Embryonic facial prominence (tissue), 1 donor: Measurements from ENCODE around the gene SETDB2.
A peak's percentile ranks its signal among the peaks of the same experiment; 100 is the strongest.

ENCODE experiments used
- DNase-seq: peaks from one replicate; pipeline ENCODE4 v3.0.0-alpha.2; 2016; ENCODE audit errors: extremely low spot score

The SETDB2 gene

DNA sequence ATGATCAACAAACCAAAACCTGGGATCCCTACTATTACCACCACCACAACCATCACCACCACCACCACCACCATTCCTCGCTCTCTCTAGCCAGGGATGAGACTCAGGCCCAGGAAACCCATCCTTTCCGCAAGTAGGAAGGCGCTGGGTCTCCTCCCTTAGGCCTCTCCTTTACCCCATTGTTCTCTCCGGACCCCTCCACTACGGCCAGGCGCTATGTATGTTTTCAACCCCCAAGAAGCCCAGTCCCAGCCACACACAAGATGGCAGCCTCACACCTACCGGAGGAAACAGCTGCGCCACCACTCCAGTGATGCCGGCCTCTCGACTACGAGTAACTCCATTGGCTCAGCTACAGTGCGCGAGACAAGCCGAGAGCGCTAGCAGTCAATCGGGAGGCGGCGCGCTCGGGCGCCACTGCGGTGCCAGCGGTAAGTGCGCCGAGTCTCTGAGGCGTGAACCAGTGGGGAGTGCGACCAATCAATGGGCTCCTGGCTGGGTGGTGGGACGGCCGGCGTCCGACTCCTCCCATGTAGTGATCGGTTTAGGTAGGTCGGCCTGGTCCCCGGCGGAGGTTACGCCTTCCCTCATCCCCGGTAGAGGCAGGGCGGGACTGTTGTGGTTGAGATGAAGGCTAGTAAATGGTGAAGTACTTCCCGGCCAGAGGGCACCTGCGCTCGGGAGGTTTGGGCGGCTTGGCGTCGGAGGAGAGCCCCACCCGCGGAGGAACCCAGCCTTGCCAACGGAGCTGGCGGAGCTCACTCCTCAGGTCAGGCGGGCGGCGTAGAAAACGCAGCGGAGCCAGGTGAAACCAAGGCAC is at the start of gene SETDB2, which contains the start of gene CAB39L:
Gene SETDB2, plus strand, starts transcription at position 571 of the 820 bp plus-strand sequence. CDS start 7,620 bp downstream, outside the sequence.
Gene CAB39L, minus strand, starts transcription at position 361 of the 820 bp plus-strand sequence. CDS start 61,154 bp downstream, outside the sequence.
- peak; percentile 97 for DNase-seq

GRCh38 chr13:49395451-49395865 is 48.6 kb upstream of the SETDB2 start:
- no peak for DNase-seq

DNA sequence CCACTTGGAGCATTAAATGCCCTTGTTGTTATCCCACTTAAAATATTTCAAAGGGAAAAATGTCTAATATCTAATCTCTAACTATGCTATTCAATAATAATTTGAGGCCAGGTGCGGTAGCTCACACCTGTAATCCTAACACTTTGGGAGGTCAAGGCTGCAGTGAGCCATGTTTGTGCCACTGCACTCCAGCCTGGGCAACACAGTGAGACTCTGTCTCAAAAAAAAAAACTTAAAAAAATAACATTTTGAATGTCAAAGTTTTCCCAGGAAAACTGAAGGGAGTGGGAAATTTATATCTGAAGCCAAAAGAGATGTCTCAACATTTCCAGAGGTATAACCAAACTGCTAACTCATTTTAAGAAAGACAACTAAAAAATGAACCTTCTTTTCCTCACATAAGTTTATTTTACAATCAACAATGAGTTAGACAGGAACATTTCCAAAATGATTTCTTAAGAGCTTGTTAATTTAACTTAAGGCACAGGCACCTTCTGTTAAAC is 48.1 kb upstream of the SETDB2 start:
- no peak for DNase-seq

DNA sequence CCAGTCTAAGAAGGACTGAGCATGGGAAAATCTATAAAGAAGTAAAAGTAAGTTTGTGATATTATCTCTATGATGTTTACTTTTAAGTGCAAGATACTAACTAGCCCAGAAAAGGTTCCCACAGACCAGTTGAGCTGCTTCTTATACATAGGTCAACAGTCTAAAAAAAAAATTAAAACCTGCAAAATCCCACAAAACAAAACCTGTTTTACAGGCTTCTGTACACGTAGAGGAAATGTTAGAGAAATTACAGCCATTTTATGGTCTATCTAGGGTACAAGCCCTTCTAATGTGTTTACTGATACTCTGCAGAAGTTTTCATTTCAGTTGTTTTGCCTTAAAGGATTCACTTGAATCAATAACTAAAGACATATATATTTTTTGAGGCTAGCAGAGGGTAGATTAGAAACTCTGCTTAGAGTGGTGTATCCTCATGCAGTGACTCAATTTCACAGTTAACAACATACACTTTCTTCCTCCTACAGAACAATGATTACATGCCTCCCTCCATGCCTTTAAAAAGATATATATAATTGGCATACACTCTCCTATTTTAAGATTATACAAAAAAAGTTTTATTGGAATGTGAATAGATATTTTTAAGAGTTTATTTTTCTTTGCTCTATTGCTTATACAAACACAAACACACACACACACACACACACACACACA is 44.1 kb upstream of the SETDB2 start:
- no peak for DNase-seq

- DNase-seq = peak; percentile 61
These were observed 43.1 kb upstream of the SETDB2 start for GRCh38 chr13:49400755-49401659.

DNA sequence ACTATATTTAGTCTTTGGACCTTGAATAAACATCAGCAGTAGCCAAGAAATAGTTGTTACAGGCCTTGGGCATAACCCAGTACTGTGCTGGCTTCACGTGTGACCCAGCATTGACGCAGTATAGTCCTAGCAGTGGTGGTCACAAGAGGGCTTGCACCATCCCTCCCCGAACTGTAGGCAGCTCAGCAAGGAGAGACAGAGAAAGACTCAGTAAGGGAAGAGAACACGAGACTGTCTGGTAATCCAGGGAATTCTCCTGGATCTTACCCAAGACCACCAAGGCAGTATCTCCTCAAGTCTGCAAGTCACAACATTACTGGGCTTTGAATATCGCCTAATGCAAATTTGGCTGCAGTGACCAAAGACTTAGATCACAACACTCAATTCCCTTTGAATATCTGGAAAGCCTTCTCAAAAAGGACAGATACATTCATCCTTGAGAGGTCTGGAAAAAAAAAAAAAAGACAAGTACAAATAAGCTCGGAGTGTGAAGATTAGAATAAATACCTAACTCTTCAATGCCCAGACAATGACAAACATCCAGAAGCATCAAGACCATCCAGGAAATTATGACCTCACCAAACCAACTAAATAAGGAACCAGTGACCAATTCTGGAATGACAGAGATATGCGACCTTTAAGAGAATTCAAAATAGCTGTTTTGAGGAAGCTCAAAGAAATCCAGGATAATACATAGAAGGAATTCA is 39.9 kb upstream of the SETDB2 start:
- DNase-seq = no peak

GRCh38 chr13:49404703-49405020 is 39.4 kb upstream of the SETDB2 start:
- no peak for DNase-seq

DNA sequence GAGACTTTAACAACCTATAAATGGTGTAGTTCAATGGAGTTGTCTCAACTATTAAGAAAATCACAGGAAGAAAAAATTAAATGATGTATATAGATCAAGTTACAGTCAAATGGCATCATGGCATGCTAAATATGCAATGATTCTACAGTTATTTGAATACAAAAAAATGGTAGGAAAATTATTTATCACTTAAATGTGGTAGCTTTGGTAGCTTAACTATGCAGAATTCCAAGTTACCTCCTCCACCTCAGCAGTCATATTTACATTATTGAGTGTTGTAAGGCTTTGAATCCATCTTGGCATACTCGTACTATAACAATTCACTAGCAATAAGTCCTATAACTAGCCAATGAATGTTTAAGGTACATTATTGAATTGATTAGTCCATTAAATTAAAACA is 37.0 kb upstream of the SETDB2 start:
- no peak for DNase-seq

DNA sequence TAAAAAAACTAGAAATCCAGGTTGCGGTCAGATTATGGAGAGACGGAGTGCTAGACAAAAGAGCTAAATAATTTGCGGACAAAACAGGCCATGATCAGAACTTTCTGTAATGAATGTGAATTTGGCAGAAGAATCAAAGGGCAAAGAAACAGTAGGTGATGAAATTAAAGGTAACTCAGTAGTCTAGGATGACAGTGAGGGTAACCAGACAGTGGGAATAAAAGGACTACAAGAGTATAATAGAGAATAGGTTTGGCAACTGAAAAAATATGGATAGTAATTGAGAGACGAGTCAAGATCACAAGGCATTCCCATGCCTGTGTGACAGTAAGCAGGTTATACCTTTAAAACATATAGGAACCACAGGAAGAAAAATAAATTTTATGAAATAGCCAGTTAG is 36.1 kb upstream of the SETDB2 start:
- DNase-seq = no peak

DNA sequence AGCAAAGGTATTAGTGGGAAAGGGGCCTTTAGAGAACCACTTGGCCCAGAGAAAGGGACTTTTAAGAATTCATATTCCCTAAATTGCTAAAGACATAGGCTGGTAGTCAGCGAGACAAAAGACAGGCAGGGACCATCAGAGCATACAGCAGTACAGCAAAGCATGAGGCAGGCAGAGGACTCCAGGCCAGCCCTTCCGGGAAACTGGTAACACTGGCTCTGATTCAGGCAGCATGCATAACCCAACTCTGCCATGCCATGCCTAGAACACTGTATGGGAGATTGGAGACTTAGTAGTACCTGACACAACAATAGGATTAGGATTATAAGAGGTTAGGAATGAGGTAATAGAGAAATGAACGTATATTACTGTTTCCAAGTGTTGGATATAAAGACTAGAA is 35.1 kb upstream of the SETDB2 start:
- DNase-seq = no peak

DNA sequence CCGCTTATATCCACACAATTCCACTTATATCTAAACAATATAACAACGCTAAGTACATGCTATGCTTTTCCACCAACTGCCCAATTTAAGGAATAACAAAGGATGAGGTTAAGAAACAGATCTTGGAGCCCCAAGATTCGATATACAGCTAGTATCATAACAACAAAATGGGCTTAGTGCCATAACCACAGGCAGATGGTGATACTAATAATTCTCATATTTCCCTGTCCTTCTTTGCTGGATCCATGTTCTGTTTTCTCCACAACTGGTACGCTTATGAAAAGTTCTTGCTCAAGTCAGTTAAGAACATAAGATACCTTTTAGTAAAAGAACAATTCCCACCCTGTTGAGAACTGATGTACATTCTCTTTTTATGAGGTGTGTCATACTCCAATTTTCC is 34.1 kb upstream of the SETDB2 start:
- DNase-seq = no peak

DNA sequence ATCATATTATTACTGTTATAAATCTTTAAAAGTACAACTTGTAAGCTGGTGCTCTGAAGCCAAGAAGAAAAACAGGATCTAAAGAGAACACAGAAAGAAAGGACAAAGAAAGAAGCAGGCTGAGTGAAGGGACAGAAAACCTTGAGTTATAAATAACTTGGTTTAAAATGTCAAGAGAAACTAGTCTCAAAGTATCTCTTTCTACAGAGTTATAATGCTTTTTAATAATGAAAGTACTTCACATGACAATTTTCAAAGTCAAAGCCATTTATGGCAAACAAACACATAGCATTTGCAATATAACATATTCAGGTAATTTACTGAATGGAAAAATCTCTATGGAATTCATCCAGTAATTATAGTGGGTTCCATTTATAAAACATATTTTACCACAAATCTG is 33.6 kb upstream of the SETDB2 start:
- DNase-seq = no peak

GRCh38 chr13:49411353-49411752 is 32.7 kb upstream of the SETDB2 start:
- DNase-seq = no peak

- DNase-seq = no peak
These were observed 31.3 kb upstream of the SETDB2 start for GRCh38 chr13:49412749-49413148.

DNA sequence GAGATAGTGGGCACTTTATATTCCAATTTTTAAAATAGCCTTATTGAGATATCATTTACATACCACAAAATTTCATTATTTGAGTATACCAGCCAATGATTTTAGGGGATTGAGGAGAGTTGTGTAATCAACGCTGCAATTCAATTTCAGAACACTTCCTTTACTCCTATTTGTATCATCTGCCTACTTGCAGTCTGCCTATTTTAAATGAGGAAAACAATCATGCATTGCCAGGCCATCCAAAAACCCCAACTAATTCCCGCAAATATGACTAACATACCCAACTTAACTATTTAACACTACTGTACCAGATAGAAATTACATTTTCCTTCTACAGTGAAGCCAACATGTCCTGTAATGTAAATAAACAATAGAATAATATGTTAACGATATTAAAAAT is 26.9 kb upstream of the SETDB2 start:
- no peak for DNase-seq

DNA sequence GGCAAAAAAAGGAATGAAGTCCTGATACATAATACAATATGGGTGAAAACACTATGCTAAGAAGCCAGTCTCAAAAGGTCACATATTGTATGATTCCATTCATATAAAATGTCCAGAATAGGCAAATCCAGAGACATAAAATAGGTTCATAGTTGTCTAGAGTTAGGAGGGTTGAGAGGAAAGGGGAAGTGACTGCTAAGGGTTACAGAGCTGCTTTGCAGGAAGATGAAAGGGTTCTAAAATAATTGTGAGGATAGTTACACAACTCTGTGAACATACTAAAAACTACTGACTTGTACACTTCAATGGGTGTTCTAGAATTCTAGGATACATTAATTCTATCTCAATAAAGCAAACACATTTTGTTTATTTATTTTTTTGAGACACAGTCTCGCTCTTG is 25.9 kb upstream of the SETDB2 start:
- DNase-seq = no peak

GRCh38 chr13:49419276-49419675 is 24.8 kb upstream of the SETDB2 start:
- DNase-seq = no peak

GRCh38 chr13:49421391-49421790 is 22.7 kb upstream of the SETDB2 start:
- no peak for DNase-seq

- DNase-seq = no peak
These were observed 20.0 kb upstream of the SETDB2 start for GRCh38 chr13:49424011-49424560.

- DNase-seq = no peak
These were observed 15.9 kb upstream of the SETDB2 start for GRCh38 chr13:49428041-49428763.
